HG03378 (cell line): Measurements from ENCODE around the gene SKA3.

Experiments used
- ATAC-seq: cut with Tn5 transposase; IDR thresholded peaks from one replicate; pipeline ENCODE4 v1.9.1; 2021; ENCODE audit warnings: mild to moderate bottlenecking, moderate library complexity; ENCODE audit not compliant: unreplicated experiment

Gene SKA3

GRCh38 chr13:21117104-21117809 lies 59.1 kb downstream of the SKA3 start:
- no peak for ATAC-seq

- no peak for ATAC-seq
Observed at GRCh38 chr13:21116141-21116540, 60.2 kb downstream of the SKA3 start.

GRCh38 chr13:21115231-21115630 lies 61.1 kb downstream of the SKA3 start:
- ATAC-seq: no peak

- ATAC-seq: no peak
Observed at GRCh38 chr13:21111546-21111945, 64.8 kb downstream of the SKA3 start.

- no peak for ATAC-seq
Observed at GRCh38 chr13:21109168-21109567, 67.2 kb downstream of the SKA3 start.

GRCh38 chr13:21106089-21106488 lies 70.3 kb downstream of the SKA3 start:
- no peak for ATAC-seq

- ATAC-seq: no peak
Observed at GRCh38 chr13:21104199-21105019, 71.9 kb downstream of the SKA3 start.
